ENCODE data around the gene NTSR1. TPM values are rescaled to one million over a fixed set of nuclear protein-coding genes. Genes with fewer than 3 reads are reported as not detected.

NTSR1 gene
- total and polyA plus RNA-seq, 2 of the 8 experiments (the other 6 are each of a cell fraction or from before 2014, with no cell fraction given) = 0.53 to 0.89 TPM

DNA sequence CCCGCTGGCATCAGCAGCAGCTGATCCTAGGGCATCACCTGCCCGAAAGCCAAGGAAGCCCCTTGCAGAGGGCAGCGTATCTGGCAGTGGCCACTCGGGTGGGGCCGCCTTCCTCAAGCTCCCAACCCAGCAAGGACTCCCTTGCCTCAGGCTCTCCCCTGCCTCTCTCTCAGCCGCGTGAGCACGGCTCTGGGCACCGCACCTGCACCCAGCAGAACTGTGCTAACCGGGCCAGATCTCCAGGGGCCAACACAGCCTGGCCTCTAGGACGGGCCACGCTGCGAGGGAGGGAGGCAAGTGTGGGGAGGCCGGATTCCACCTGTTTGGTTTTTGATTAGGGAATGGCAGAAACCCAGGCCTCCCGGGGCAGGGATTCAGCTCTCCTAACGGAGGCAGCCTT, 75.9 kb downstream of the NTSR1 start (continued):
- TF ChIP-seq, protein P1, sequence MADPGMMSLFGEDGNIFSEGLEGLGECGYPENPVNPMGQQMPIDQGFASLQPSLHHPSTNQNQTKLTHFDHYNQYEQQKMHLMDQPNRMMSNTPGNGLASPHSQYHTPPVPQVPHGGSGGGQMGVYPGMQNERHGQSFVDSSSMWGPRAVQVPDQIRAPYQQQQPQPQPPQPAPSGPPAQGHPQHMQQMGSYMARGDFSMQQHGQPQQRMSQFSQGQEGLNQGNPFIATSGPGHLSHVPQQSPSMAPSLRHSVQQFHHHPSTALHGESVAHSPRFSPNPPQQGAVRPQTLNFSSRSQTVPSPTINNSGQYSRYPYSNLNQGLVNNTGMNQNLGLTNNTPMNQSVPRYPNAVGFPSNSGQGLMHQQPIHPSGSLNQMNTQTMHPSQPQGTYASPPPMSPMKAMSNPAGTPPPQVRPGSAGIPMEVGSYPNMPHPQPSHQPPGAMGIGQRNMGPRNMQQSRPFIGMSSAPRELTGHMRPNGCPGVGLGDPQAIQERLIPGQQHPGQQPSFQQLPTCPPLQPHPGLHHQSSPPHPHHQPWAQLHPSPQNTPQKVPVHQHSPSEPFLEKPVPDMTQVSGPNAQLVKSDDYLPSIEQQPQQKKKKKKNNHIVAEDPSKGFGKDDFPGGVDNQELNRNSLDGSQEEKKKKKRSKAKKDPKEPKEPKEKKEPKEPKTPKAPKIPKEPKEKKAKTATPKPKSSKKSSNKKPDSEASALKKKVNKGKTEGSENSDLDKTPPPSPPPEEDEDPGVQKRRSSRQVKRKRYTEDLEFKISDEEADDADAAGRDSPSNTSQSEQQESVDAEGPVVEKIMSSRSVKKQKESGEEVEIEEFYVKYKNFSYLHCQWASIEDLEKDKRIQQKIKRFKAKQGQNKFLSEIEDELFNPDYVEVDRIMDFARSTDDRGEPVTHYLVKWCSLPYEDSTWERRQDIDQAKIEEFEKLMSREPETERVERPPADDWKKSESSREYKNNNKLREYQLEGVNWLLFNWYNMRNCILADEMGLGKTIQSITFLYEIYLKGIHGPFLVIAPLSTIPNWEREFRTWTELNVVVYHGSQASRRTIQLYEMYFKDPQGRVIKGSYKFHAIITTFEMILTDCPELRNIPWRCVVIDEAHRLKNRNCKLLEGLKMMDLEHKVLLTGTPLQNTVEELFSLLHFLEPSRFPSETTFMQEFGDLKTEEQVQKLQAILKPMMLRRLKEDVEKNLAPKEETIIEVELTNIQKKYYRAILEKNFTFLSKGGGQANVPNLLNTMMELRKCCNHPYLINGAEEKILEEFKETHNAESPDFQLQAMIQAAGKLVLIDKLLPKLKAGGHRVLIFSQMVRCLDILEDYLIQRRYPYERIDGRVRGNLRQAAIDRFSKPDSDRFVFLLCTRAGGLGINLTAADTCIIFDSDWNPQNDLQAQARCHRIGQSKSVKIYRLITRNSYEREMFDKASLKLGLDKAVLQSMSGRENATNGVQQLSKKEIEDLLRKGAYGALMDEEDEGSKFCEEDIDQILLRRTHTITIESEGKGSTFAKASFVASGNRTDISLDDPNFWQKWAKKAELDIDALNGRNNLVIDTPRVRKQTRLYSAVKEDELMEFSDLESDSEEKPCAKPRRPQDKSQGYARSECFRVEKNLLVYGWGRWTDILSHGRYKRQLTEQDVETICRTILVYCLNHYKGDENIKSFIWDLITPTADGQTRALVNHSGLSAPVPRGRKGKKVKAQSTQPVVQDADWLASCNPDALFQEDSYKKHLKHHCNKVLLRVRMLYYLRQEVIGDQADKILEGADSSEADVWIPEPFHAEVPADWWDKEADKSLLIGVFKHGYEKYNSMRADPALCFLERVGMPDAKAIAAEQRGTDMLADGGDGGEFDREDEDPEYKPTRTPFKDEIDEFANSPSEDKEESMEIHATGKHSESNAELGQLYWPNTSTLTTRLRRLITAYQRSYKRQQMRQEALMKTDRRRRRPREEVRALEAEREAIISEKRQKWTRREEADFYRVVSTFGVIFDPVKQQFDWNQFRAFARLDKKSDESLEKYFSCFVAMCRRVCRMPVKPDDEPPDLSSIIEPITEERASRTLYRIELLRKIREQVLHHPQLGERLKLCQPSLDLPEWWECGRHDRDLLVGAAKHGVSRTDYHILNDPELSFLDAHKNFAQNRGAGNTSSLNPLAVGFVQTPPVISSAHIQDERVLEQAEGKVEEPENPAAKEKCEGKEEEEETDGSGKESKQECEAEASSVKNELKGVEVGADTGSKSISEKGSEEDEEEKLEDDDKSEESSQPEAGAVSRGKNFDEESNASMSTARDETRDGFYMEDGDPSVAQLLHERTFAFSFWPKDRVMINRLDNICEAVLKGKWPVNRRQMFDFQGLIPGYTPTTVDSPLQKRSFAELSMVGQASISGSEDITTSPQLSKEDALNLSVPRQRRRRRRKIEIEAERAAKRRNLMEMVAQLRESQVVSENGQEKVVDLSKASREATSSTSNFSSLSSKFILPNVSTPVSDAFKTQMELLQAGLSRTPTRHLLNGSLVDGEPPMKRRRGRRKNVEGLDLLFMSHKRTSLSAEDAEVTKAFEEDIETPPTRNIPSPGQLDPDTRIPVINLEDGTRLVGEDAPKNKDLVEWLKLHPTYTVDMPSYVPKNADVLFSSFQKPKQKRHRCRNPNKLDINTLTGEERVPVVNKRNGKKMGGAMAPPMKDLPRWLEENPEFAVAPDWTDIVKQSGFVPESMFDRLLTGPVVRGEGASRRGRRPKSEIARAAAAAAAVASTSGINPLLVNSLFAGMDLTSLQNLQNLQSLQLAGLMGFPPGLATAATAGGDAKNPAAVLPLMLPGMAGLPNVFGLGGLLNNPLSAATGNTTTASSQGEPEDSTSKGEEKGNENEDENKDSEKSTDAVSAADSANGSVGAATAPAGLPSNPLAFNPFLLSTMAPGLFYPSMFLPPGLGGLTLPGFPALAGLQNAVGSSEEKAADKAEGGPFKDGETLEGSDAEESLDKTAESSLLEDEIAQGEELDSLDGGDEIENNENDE (IDR thresholded peaks at IDR 0.05; ENCODE audit: insufficient replicate concordance, low read length) = no peak
